Cardiac septum (tissue), 1 donor: ENCODE measurements around the gene GLI3. TPM values are rescaled to one million over a fixed set of nuclear protein-coding genes. Genes with fewer than 3 reads are reported as not detected.

Experiments
- DNase-seq: peaks from one replicate; pipeline ENCODE4 v3.0.0-alpha.2; 2020; ENCODE audit warnings: low spot score
- intact Hi-C: fragments of 100-400 bp; cut with DNase I; formaldehyde crosslinking; loops from one replicate; pipeline ENCODE4 v1.14.0; 2022
- total RNA-seq: library from RNA; stranded (reverse); fragmentation: NEBNext Ultra II Directional; extraction: Animal tissue kit (Norgen Biotek cat#: 25700); gene quantifications from one replicate; pipeline ENCODE4 v1.2.1, GENCODE V29; 2021
- donor health status: DM: no; HTN: no; CAD: no.

GLI3 gene
- total RNA-seq, 1 donor from 2014 or later = 10.5 TPM

- intact Hi-C loops = no loop called here
- no peak for DNase-seq
These were observed 80.6 kb downstream of the GLI3 start for GRCh38 chr7:42156291-42156865.

- DNase-seq = no peak
These were observed 81.3 kb downstream of the GLI3 start for GRCh38 chr7:42155584-42156290.

GRCh38 chr7:42154173-42154572, 82.8 kb downstream of the GLI3 start:
- no peak for DNase-seq

More at GRCh38 chr7:42155584-42156290, 81.3 kb downstream of the GLI3 start:
- intact Hi-C loops = no loop called here

GRCh38 chr7:42152329-42153205, 84.4 kb downstream of the GLI3 start:
- intact Hi-C loops = no loop called here
- DNase-seq = no peak

More at GRCh38 chr7:42154173-42154572, 82.8 kb downstream of the GLI3 start:
- intact Hi-C loops = no loop called here

GRCh38 chr7:42151309-42151708, 85.7 kb downstream of the GLI3 start:
- DNase-seq = no peak
- intact Hi-C loops = no loop called here

GRCh38 chr7:42145539-42145938, 91.5 kb downstream of the GLI3 start:
- intact Hi-C loops = no loop called here
- DNase-seq = no peak

GRCh38 chr7:42144604-42145003, 92.4 kb downstream of the GLI3 start:
- intact Hi-C loops = no loop called here
- DNase-seq = no peak

- intact Hi-C loops = no loop called here
These were observed 93.1 kb downstream of the GLI3 start for GRCh38 chr7:42143711-42144600.

GRCh38 chr7:42142089-42142488, 94.9 kb downstream of the GLI3 start:
- intact Hi-C loops = no loop called here
- DNase-seq = no peak

More at GRCh38 chr7:42143711-42144600, 93.1 kb downstream of the GLI3 start:
- DNase-seq = no peak

GRCh38 chr7:42139751-42140150, 97.3 kb downstream of the GLI3 start:
- no peak for DNase-seq
- intact Hi-C loops = no loop called here

- intact Hi-C loops = no loop called here
These were observed 98.3 kb downstream of the GLI3 start for GRCh38 chr7:42138691-42139090.

GRCh38 chr7:42137941-42138340, 99.1 kb downstream of the GLI3 start:
- DNase-seq = no peak
- intact Hi-C loops = no loop called here

More at GRCh38 chr7:42138691-42139090, 98.3 kb downstream of the GLI3 start:
- no peak for DNase-seq

GRCh38 chr7:42137431-42137830, 99.6 kb downstream of the GLI3 start:
- DNase-seq = no peak
- intact Hi-C loops = no loop called here

GRCh38 chr7:42135728-42136127, 101.3 kb downstream of the GLI3 start:
- DNase-seq = no peak
- intact Hi-C loops = no loop called here

GRCh38 chr7:42134276-42134876, 102.6 kb downstream of the GLI3 start:
- DNase-seq = no peak
- intact Hi-C loops = no loop called here

- DNase-seq = no peak
- intact Hi-C loops = no loop called here
These were observed 103.7 kb downstream of the GLI3 start for GRCh38 chr7:42133321-42133720.

GRCh38 chr7:42128703-42129102, 108.3 kb downstream of the GLI3 start:
- intact Hi-C loops = no loop called here
- no peak for DNase-seq

GRCh38 chr7:42127232-42127622, 109.8 kb downstream of the GLI3 start:
- DNase-seq = no peak
- intact Hi-C loops = no loop called here
